K562 (cell line): ENCODE data around the gene RARRES1.

Source experiments
- CBX3 ChIP-seq, 2 experiments: IDR thresholded peaks; 1 replicate in 1 of 2; 2 replicates in 1 of 2; pipeline ENCODE4 v1.6.1; 2012; ENCODE audit warnings: inconsistent platforms in 2 of 2, low read length in 2 of 2, borderline replicate concordance in 1 of 2, control low read depth in 1 of 2
- CBX5 ChIP-seq: IDR thresholded peaks from 2 replicates; pipeline ENCODE4 v1.6.1; 2014; ENCODE audit warnings: low read depth, borderline replicate concordance
- NFATC3 ChIP-seq: fragments of 450-650 bp; IDR thresholded peaks from 2 replicates; pipeline ENCODE4 v1.6.1; 2017; ENCODE audit warnings: mild to moderate bottlenecking
- POLR2G ChIP-seq: fragments of 200-400 bp; formaldehyde crosslinking; IDR thresholded peaks from 2 replicates; pipeline ENCODE4 v1.6.1; 2017; ENCODE audit warnings: low read depth, mild to moderate bottlenecking, antibody characterized with exemption, low read length, moderate library complexity
- SAP30 ChIP-seq: fragments of 200-600 bp; sonication (generic); IDR thresholded peaks from 2 replicates; pipeline ENCODE4 v1.6.1; 2012; ENCODE audit warnings: borderline replicate concordance, low read depth, mild to moderate bottlenecking, moderate library complexity, low read length, control low read depth, inconsistent platforms; ENCODE audit not compliant: insufficient read depth, poor library complexity, severe bottlenecking
- SMC3 ChIP-seq: conservative IDR thresholded peaks from 2 replicates; pipeline ENCODE4 v1.6.1; 2011; ENCODE audit warnings: low read depth, low read length, improper control_type of control experiment; ENCODE audit not compliant: insufficient read depth
- SRSF3 ChIP-seq: fragments of 200-400 bp; formaldehyde crosslinking; IDR thresholded peaks from 2 replicates; pipeline ENCODE4 v1.6.1; 2016; ENCODE audit warnings: mild to moderate bottlenecking, low read length, moderate library complexity; ENCODE audit not compliant: insufficient read depth
- ZC3H4 ChIP-seq: sonication (generic); formaldehyde crosslinking; IDR thresholded peaks from 2 replicates; pipeline ENCODE4 v1.9.0; 2021; ENCODE audit warnings: missing genetic modification reagents, borderline replicate concordance
- ZNF347 ChIP-seq: fragments of 450-650 bp; formaldehyde crosslinking; IDR thresholded peaks from 2 replicates; pipeline ENCODE4 v1.4.0; 2020; ENCODE audit warnings: low read depth, mild to moderate bottlenecking, moderate library complexity
- ZNF354B ChIP-seq: fragments of 250-450 bp; sonication (Bioruptor Pico); IDR thresholded peaks from 2 replicates; pipeline ENCODE4 v1.4.0; 2020
- TF ChIP-seq, protein P1 (sequence below), 3 experiments: IDR thresholded peaks in 2 of 3; conservative IDR thresholded peaks in 1 of 3; 2 replicates each; pipeline ENCODE4 v1.5.1; 2011 to 2012; ENCODE audit warnings: low read length in 3 of 3, mild to moderate bottlenecking in 3 of 3, control low read depth in 2 of 3, improper control_type of control experiment in 1 of 3, inconsistent platforms in 1 of 3, low read depth in 1 of 3, mixed read lengths in 1 of 3, moderate library complexity in 1 of 3; ENCODE audit not compliant: insufficient read depth in 2 of 3
- TF ChIP-seq, protein P2 (sequence below), 2 experiments: fragments of 450-650 bp in 1 of 2; sonication (generic) in 1 of 2; formaldehyde crosslinking; conservative IDR thresholded peaks; 2 replicates each; pipeline versions ENCODE4 v1.4.0 to v1.8.1; 2020 to 2022; ENCODE audit warnings: mild to moderate bottlenecking in 1 of 2, missing genetic modification reagents in 1 of 2
- TF ChIP-seq, protein P3 (sequence below): fragments of 250-450 bp; sonication (Bioruptor Pico); IDR thresholded peaks from 2 replicates; pipeline ENCODE4 v1.9.0; 2021; ENCODE audit warnings: mild to moderate bottlenecking
- TF ChIP-seq, protein P4 (sequence below): sonication (generic); formaldehyde crosslinking; IDR thresholded peaks from 2 replicates; pipeline ENCODE4 v1.8.0; 2023; ENCODE audit warnings: missing genetic modification reagents, mild to moderate bottlenecking, borderline replicate concordance

DNA sequence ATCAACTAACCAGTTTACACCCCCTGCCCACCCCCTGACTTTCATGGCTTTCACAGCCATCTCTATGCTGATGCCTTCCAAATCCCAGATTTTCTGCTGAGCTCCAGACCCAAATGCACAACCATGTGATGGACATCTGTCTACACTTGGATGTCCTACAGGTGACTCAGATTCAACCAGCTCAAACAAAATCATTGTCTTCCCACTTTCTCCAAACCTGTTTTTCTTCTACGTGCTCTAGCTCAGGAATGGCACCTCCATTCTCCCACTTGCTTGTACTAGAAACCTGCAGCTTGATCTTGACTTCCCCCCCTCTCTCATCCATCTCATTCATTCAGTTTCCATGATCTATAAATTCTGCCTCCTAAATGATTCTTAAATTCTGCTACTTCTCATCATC, 34.1 kb upstream of the RARRES1 start:
- TF ChIP-seq, protein P1, sequence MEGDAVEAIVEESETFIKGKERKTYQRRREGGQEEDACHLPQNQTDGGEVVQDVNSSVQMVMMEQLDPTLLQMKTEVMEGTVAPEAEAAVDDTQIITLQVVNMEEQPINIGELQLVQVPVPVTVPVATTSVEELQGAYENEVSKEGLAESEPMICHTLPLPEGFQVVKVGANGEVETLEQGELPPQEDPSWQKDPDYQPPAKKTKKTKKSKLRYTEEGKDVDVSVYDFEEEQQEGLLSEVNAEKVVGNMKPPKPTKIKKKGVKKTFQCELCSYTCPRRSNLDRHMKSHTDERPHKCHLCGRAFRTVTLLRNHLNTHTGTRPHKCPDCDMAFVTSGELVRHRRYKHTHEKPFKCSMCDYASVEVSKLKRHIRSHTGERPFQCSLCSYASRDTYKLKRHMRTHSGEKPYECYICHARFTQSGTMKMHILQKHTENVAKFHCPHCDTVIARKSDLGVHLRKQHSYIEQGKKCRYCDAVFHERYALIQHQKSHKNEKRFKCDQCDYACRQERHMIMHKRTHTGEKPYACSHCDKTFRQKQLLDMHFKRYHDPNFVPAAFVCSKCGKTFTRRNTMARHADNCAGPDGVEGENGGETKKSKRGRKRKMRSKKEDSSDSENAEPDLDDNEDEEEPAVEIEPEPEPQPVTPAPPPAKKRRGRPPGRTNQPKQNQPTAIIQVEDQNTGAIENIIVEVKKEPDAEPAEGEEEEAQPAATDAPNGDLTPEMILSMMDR (IDR thresholded peaks at IDR 0.05 in 2 of 3, conservative IDR thresholded peaks at IDR 0.05 in 1 of 3; ENCODE audit: insufficient read depth in 2 of 3, low read depth in 1 of 3, low read length in 3 of 3), result no peak
- TF ChIP-seq ZNF347 (CRISPR knock-in tag), result no peak
- TF ChIP-seq, protein P2, sequence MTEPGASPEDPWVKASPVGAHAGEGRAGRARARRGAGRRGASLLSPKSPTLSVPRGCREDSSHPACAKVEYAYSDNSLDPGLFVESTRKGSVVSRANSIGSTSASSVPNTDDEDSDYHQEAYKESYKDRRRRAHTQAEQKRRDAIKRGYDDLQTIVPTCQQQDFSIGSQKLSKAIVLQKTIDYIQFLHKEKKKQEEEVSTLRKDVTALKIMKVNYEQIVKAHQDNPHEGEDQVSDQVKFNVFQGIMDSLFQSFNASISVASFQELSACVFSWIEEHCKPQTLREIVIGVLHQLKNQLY (CRISPR knock-in tag; conservative IDR thresholded peaks at IDR 0.05), result no peak
- TF ChIP-seq, protein P3, sequence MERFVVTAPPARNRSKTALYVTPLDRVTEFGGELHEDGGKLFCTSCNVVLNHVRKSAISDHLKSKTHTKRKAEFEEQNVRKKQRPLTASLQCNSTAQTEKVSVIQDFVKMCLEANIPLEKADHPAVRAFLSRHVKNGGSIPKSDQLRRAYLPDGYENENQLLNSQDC (CRISPR knock-in tag), result no peak
- no peak for TF ChIP-seq SMC3
- no peak for TF ChIP-seq SRSF3
- TF ChIP-seq SAP30, result no peak
- no peak for TF ChIP-seq NFATC3
- TF ChIP-seq ZNF354B (CRISPR knock-in tag), result no peak
- TF ChIP-seq CBX3 (IDR thresholded peaks at IDR 0.05; ENCODE audit: borderline replicate concordance in 1 of 2, low read length in 2 of 2), result no peak
- no peak for TF ChIP-seq CBX5
- no peak for TF ChIP-seq ZC3H4 (CRISPR knock-in tag)
- TF ChIP-seq, protein P4, sequence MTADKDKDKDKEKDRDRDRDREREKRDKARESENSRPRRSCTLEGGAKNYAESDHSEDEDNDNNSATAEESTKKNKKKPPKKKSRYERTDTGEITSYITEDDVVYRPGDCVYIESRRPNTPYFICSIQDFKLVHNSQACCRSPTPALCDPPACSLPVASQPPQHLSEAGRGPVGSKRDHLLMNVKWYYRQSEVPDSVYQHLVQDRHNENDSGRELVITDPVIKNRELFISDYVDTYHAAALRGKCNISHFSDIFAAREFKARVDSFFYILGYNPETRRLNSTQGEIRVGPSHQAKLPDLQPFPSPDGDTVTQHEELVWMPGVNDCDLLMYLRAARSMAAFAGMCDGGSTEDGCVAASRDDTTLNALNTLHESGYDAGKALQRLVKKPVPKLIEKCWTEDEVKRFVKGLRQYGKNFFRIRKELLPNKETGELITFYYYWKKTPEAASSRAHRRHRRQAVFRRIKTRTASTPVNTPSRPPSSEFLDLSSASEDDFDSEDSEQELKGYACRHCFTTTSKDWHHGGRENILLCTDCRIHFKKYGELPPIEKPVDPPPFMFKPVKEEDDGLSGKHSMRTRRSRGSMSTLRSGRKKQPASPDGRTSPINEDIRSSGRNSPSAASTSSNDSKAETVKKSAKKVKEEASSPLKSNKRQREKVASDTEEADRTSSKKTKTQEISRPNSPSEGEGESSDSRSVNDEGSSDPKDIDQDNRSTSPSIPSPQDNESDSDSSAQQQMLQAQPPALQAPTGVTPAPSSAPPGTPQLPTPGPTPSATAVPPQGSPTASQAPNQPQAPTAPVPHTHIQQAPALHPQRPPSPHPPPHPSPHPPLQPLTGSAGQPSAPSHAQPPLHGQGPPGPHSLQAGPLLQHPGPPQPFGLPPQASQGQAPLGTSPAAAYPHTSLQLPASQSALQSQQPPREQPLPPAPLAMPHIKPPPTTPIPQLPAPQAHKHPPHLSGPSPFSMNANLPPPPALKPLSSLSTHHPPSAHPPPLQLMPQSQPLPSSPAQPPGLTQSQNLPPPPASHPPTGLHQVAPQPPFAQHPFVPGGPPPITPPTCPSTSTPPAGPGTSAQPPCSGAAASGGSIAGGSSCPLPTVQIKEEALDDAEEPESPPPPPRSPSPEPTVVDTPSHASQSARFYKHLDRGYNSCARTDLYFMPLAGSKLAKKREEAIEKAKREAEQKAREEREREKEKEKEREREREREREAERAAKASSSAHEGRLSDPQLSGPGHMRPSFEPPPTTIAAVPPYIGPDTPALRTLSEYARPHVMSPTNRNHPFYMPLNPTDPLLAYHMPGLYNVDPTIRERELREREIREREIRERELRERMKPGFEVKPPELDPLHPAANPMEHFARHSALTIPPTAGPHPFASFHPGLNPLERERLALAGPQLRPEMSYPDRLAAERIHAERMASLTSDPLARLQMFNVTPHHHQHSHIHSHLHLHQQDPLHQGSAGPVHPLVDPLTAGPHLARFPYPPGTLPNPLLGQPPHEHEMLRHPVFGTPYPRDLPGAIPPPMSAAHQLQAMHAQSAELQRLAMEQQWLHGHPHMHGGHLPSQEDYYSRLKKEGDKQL (CRISPR knock-in tag), result no peak
- no peak for TF ChIP-seq POLR2G
